Endothelial cell (in vitro differentiated cells): ENCODE results near the gene CHPF2. TPM values are rescaled to one million over a fixed set of nuclear protein-coding genes. Genes with fewer than 3 reads are reported as not detected.

Experiments
- DNase-seq: peaks from one replicate; pipeline ENCODE4 v3.0.0; 2021; ENCODE audit warnings: low spot score
- H3K27ac Mint-ChIP-seq: one replicate; pipeline ENCODE4 v1.8.0; 2021; ENCODE audit warnings: mixed read lengths, inconsistent platforms; ENCODE audit not compliant: unreplicated experiment
- H3K27me3 Mint-ChIP-seq: one replicate; pipeline ENCODE4 v1.8.0; 2021; ENCODE audit warnings: mild to moderate bottlenecking, moderate library complexity, mixed read lengths, inconsistent platforms; ENCODE audit not compliant: unreplicated experiment
- H3K36me3 Mint-ChIP-seq: one replicate; pipeline ENCODE4 v1.8.0; 2021; ENCODE audit warnings: mild to moderate bottlenecking, low read depth, mixed read lengths, inconsistent platforms; ENCODE audit not compliant: unreplicated experiment
- H3K4me1 Mint-ChIP-seq: one replicate; pipeline ENCODE4 v1.8.0; 2021; ENCODE audit warnings: mild to moderate bottlenecking, mixed read lengths, inconsistent platforms; ENCODE audit not compliant: unreplicated experiment
- H3K4me3 Mint-ChIP-seq: one replicate; pipeline ENCODE4 v1.8.0; 2021; ENCODE audit warnings: mild to moderate bottlenecking, mixed read lengths, inconsistent platforms; ENCODE audit not compliant: unreplicated experiment
- H3K9me3 Mint-ChIP-seq: one replicate; pipeline ENCODE4 v1.8.0; 2021; ENCODE audit warnings: mixed read lengths, inconsistent platforms; ENCODE audit not compliant: unreplicated experiment
- CTCF ChIP-seq: fragments of 200-600 bp; sonication (generic); IDR thresholded peaks from one replicate; pipeline ENCODE4 v1.5.0; 2021; ENCODE audit warnings: antibody characterized with exemption; ENCODE audit not compliant: unreplicated experiment
- total RNA-seq: library from RNA; stranded (reverse); fragmentation: NEBNext Ultra II Directional; extraction: Animal tissue kit (Norgen Biotek cat#: 25700); gene quantifications from one replicate; pipeline ENCODE4 v1.2.1, GENCODE V29; 2021; ENCODE audit not compliant: unreplicated experiment

Gene CHPF2
- total RNA-seq, 1 donor from 2014 or later: 55.4 TPM

- no peaks in the 10 kb centered on the region for H3K9me3 Mint-ChIP-seq
- H3K36me3 Mint-ChIP-seq: peaks cover 6% of the 10 kb centered on the region
- no peak overlapping the region for H3K4me3 Mint-ChIP-seq
- H3K27me3 Mint-ChIP-seq: peaks cover 19% of the 10 kb centered on the region
- no peak overlapping the region for H3K27ac Mint-ChIP-seq
- TF ChIP-seq CTCF: no peak
- no peak for DNase-seq
- peaks cover 13% of the 10 kb centered on the region for H3K4me1 Mint-ChIP-seq
Observed at GRCh38 chr7:151243408-151244195, 11.3 kb downstream of the CHPF2 start.

GRCh38 chr7:151244196-151244840, 12.0 kb downstream of the CHPF2 start:
- H3K4me3 Mint-ChIP-seq: no peak overlapping the region
- no peaks in the 10 kb centered on the region for H3K36me3 Mint-ChIP-seq
- TF ChIP-seq CTCF: peak; percentile 84
- H3K4me1 Mint-ChIP-seq: peaks cover 15% of the 10 kb centered on the region
- DNase-seq: peak; percentile 69
- H3K27ac Mint-ChIP-seq: peak overlapping the region; percentile 80
- peaks cover 21% of the 10 kb centered on the region for H3K27me3 Mint-ChIP-seq
- no peaks in the 10 kb centered on the region for H3K9me3 Mint-ChIP-seq

DNA sequence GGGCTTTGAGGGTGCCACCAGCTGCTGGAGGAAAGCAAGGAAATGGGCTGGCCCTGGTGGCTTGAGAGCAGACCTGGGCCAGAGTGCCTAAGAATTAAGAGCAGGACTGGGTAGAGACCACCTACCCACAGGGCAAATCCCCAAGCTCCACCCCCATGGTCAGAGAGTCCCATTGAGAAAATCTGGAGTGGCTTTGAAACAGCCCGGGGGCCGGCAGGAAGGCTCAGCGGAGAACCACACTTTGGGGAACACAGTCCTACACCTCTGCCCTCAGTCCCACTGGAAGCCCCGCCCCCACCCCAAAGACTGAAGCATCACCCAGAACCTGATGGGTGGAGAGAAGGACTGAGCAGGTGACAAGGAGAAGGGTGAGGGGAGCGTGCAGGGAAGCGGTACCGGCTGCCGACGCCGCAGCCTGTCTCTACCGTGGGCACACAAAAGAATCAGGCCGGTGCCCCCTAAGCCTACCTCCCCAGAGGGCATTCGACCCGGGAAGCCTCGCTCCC, 12.6 kb downstream of the CHPF2 start:
- Mint-ChIP-seq H3K27ac (no peak overlapping the region), H3K9me3 (no peaks in the 10 kb centered on the region), H3K27me3 (peaks cover 23% of the 10 kb centered on the region), H3K4me3 (no peak overlapping the region), H3K4me1 (peaks cover 16% of the 10 kb centered on the region), H3K36me3 (no peaks in the 10 kb centered on the region)
- DNase-seq: no peak
- TF ChIP-seq CTCF: no peak

- H3K9me3 Mint-ChIP-seq: no peaks in the 10 kb centered on the region
- TF ChIP-seq CTCF: peak; percentile 79
- no peak overlapping the region for H3K27ac Mint-ChIP-seq
- no peak overlapping the region for H3K4me3 Mint-ChIP-seq
- peak; percentile 71 for DNase-seq
- no peaks in the 10 kb centered on the region for H3K36me3 Mint-ChIP-seq
- H3K4me1 Mint-ChIP-seq: peaks cover 23% of the 10 kb centered on the region
- H3K27me3 Mint-ChIP-seq: peaks cover 26% of the 10 kb centered on the region
Observed at GRCh38 chr7:151245360-151246101, 13.2 kb downstream of the CHPF2 start.
